Hepatocyte (in vitro differentiated cells): ENCODE measurements around the gene GTPBP2. TPM values are rescaled to one million over a fixed set of nuclear protein-coding genes. Genes with fewer than 3 reads are reported as not detected.

Experiments
- DNase-seq: peaks from one replicate; pipeline ENCODE4 v3.0.0-alpha.2; 2016; ENCODE audit warnings: low spot score
- H2AFZ ChIP-seq: fragments of 200-600 bp; sonication (generic); 2 replicates; pipeline ENCODE4 v1.6.0; 2016; ENCODE audit warnings: antibody characterized with exemption, mild to moderate bottlenecking
- H3K27ac ChIP-seq: fragments of 200-600 bp; sonication (generic); 2 replicates; pipeline ENCODE4 v1.5.1; 2016; ENCODE audit warnings: mild to moderate bottlenecking
- H3K27me3 ChIP-seq: fragments of 200-600 bp; sonication (generic); 2 replicates; pipeline ENCODE4 v1.6.1; 2016
- H3K36me3 ChIP-seq: fragments of 200-600 bp; sonication (generic); replicated peaks from 2 replicates; pipeline ENCODE4 v1.5.1; 2016; ENCODE audit warnings: low read depth; ENCODE audit not compliant: insufficient read depth
- H3K4me1 ChIP-seq: fragments of 200-600 bp; sonication (generic); 2 replicates; pipeline ENCODE4 v1.5.1; 2016; ENCODE audit warnings: mild to moderate bottlenecking, moderate library complexity; ENCODE audit not compliant: insufficient read depth
- H3K4me2 ChIP-seq: fragments of 200-600 bp; sonication (generic); 2 replicates; pipeline ENCODE4 v1.6.0; 2016
- H3K4me3 ChIP-seq: fragments of 200-600 bp; sonication (generic); 2 replicates; pipeline ENCODE4 v1.5.1; 2016; ENCODE audit warnings: mild to moderate bottlenecking
- H3K79me2 ChIP-seq: fragments of 200-600 bp; sonication (generic); 2 replicates; pipeline ENCODE4 v1.6.0; 2017; ENCODE audit warnings: mild to moderate bottlenecking
- H3K9me2 ChIP-seq: fragments of 200-600 bp; sonication (generic); replicated peaks from 2 replicates; pipeline ENCODE4 v1.6.0; 2017; ENCODE audit warnings: mild to moderate bottlenecking; ENCODE audit not compliant: insufficient read depth
- H3K9me3 ChIP-seq: fragments of 200-600 bp; sonication (generic); 2 replicates; pipeline ENCODE4 v1.5.1; 2016; ENCODE audit warnings: low read depth, mild to moderate bottlenecking
- H4K20me1 ChIP-seq: fragments of 200-600 bp; sonication (generic); 2 replicates; pipeline ENCODE4 v1.6.0; 2016; ENCODE audit warnings: mild to moderate bottlenecking; ENCODE audit not compliant: insufficient read depth, poor library complexity, severe bottlenecking
- EZH2 ChIP-seq: fragments of 200-600 bp; sonication (generic); IDR thresholded peaks from 2 replicates; pipeline ENCODE4 v1.6.1; 2016; ENCODE audit warnings: antibody characterized with exemption, mild to moderate bottlenecking, borderline replicate concordance
- EZH2phosphoT487 ChIP-seq: fragments of 200-600 bp; sonication (generic); IDR thresholded peaks from one replicate; pipeline ENCODE4 v1.6.1; 2018; ENCODE audit warnings: antibody characterized with exemption, mild to moderate bottlenecking, low read depth, moderate library complexity; ENCODE audit not compliant: unreplicated experiment, severe bottlenecking
- WGBS: methylation state at CpG from one replicate; pipeline ENCODE4 v1.1.6; 2016; ENCODE audit warnings: low lambda C conversion rate; ENCODE audit errors: missing lambda C conversion rate; 5-methylcytosine and 5-hydroxymethylcytosine counted together
- polyA plus RNA-seq: library from polyadenylated mRNA; unstranded; fragments of >200 nt; fragmentation: Nextera tagmentation; extraction: Ambion mirVana; gene quantifications from 2 replicates; pipeline ENCODE4 v1.2.1, GENCODE V29; 2016
- total RNA-seq: library from RNA; depleted of rRNA; stranded (reverse); fragments of >200 nt; gene quantifications from 2 replicates; pipeline ENCODE4 v1.2.3, GENCODE V29; 2014
- TF ChIP-seq, protein P1 (sequence below): fragments of 200-600 bp; sonication (generic); IDR thresholded peaks from 2 replicates; pipeline ENCODE4 v1.5.1; 2016; ENCODE audit warnings: antibody characterized with exemption, mild to moderate bottlenecking; ENCODE audit not compliant: poor library complexity

GTPBP2 gene
- total and polyA plus RNA-seq, 2 experiments from 2014 or later, result 21.9 to 59.5 TPM

DNA sequence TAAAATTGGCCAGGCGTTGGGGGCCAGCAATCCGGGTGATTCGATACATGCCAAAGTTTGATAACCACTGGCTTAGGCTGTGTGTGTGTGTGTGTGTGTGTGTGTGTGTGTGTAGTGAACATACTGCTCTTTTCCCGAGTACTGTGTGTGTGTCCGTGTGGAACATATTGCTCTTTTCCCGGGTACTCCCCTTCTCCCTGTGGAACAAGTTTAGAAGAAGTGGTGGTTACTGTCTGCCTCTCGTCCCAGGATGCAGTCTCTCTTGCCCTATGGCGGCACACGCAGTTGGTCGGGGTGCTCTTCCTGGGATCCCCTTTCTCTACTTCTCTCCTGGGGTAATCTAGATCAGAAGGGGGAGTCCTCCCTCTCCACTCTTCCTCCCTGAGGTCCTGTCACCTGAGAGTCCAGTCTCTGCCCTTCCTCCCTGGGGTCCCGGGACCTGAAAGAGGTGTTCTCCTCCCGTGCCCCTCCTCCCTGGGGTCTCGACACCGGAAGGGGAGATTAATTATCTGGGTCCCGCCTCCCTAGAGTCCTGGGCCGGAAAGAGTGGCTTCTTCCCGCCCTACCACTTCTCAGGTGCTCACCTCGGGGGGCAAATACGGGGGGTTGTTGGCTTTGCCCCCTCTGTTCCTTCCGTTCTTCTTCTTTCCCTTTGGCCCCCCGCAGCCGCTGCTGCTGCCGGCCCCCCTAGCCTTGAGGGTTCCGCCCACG lies 516 bp downstream of the GTPBP2 start:
- DNase-seq, result peak; percentile 72
- peak overlapping the region; percentile 53 for H2AFZ ChIP-seq
- 8% methylated on average over 18 of the region's 25 CpGs for WGBS

DNA sequence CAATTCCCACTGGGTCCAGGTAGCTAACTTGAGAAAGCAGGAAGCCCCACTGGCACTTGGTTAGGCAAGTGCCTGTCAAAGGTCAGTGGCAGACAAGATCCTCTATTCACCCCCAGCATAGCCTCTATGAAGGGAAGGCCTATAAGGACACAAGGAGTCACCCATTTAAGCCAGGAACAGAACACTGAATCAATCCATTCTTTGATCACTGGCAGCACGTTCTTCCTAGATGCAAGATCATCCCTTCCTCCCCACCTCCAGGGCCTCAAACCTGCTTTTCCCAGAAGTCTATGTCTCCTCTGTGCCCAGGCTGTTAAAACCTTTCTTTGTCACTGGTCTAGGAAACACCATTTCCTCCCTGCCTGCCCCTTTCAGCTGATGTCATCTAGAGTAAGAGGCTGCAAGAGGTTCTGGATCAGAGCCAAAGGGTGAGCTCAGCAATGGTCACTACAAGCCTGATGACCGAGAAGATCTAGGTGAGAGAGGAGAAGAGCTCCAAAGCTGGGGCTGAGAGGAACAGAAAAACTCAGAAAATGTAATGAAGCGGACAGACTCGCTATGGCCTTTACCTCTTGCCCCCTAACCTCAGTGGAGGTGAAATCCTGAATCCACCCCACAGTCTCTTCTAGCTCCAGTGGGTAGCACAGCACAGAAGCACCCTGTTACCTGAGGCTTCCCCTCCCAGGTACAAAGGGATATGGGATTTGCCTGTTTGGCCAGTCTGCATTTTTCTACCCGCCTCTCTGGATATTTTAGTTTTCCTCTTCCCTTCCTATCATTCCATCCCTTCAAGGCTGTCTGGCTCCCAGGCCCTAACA lies 1.8 kb downstream of the GTPBP2 start:
- Histone ChIP-seq H3K27ac (peak overlapping the region; percentile 96), H3K36me3 (no peaks in the 10 kb centered on the region), H3K4me3 (no peak overlapping the region), H2AFZ (no peak overlapping the region), H3K9me2 (no peaks in the 10 kb centered on the region), H3K27me3 (no peaks in the 10 kb centered on the region), H3K4me1 (peaks cover 14% of the 10 kb centered on the region), H3K9me3 (no peaks in the 10 kb centered on the region), H3K4me2 (peak overlapping the region; percentile 82), H4K20me1 (no peaks in the 10 kb centered on the region), H3K79me2 (peaks cover 24% of the 10 kb centered on the region)
- WGBS, result 81% methylated on average over 5 of the region's 5 CpGs
- DNase-seq, result peak; percentile 91
- no peak for TF ChIP-seq EZH2
- TF ChIP-seq, protein P1, sequence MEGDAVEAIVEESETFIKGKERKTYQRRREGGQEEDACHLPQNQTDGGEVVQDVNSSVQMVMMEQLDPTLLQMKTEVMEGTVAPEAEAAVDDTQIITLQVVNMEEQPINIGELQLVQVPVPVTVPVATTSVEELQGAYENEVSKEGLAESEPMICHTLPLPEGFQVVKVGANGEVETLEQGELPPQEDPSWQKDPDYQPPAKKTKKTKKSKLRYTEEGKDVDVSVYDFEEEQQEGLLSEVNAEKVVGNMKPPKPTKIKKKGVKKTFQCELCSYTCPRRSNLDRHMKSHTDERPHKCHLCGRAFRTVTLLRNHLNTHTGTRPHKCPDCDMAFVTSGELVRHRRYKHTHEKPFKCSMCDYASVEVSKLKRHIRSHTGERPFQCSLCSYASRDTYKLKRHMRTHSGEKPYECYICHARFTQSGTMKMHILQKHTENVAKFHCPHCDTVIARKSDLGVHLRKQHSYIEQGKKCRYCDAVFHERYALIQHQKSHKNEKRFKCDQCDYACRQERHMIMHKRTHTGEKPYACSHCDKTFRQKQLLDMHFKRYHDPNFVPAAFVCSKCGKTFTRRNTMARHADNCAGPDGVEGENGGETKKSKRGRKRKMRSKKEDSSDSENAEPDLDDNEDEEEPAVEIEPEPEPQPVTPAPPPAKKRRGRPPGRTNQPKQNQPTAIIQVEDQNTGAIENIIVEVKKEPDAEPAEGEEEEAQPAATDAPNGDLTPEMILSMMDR, result no peak
- TF ChIP-seq EZH2phosphoT487, result no peak

More for the DNA sequence above, 516 bp downstream of the GTPBP2 start:
- no peaks in the 10 kb centered on the region for H3K36me3 ChIP-seq
- no peaks in the 10 kb centered on the region for H4K20me1 ChIP-seq
- H3K4me3 ChIP-seq, result peak overlapping the region; percentile 87
- H3K9me3 ChIP-seq, result no peaks in the 10 kb centered on the region
- H3K4me1 ChIP-seq, result peaks cover 14% of the 10 kb centered on the region
- peak overlapping the region; percentile 96 for H3K27ac ChIP-seq
- TF ChIP-seq, protein P1, result no peak
- TF ChIP-seq EZH2phosphoT487 (no peak), EZH2 (no peak)
- H3K4me2 ChIP-seq, result peak overlapping the region; percentile 82
- no peaks in the 10 kb centered on the region for H3K9me2 ChIP-seq
- peaks cover 24% of the 10 kb centered on the region for H3K79me2 ChIP-seq
- H3K27me3 ChIP-seq, result no peaks in the 10 kb centered on the region

DNA sequence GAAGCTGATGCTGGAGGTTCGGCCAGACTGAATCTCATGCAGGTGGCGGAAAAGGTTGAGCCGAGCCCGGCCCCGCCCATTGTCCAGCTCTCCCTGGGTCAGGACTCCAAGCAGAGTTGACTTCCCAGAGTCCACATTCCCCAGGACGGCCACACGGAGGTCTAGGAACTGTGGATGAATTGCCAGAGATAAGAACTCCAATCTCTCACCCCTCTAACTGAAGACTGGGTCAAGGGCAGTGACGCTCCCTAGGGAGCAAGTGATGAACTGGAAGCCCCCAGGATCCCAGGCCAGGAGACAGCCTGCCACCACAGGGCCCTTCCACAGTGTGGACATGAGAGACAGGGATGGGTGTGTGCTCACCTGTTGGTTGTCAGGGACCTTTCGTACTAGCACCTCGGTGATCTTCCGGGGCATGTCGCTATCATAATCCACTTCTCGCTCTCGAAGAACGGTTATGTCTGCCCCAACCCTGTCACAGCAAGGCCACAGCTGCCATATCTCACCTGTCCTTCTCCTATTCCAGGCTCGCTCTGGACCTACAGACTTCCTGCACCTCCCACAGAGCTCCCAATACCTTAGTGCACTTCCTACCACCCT lies 3.6 kb downstream of the GTPBP2 start:
- peaks cover 14% of the 10 kb centered on the region for H3K4me1 ChIP-seq
- H3K36me3 ChIP-seq, result no peaks in the 10 kb centered on the region
- H3K4me2 ChIP-seq, result no peak overlapping the region
- H3K79me2 ChIP-seq, result peaks cover 24% of the 10 kb centered on the region
- no peaks in the 10 kb centered on the region for H3K27me3 ChIP-seq
- H3K9me3 ChIP-seq, result no peaks in the 10 kb centered on the region
- DNase-seq, result no peak
- 93% methylated on average over 16 of the region's 16 CpGs for WGBS
- TF ChIP-seq EZH2phosphoT487 (no peak), EZH2 (no peak)
- TF ChIP-seq, protein P1, result no peak
- no peaks in the 10 kb centered on the region for H3K9me2 ChIP-seq
- no peak overlapping the region for H3K4me3 ChIP-seq
- no peak overlapping the region for H2AFZ ChIP-seq
- no peaks in the 10 kb centered on the region for H4K20me1 ChIP-seq
- no peak overlapping the region for H3K27ac ChIP-seq
